Dedifferentiated amniotic fluid mesenchymal stem cell (primary cell): Measurements from ENCODE around the gene NUP210.

Experiments used
- DNase-seq: peaks from one replicate; pipeline ENCODE4 v3.0.0-alpha.2; 2016; ENCODE audit errors: extremely low spot score

NUP210 gene

DNA sequence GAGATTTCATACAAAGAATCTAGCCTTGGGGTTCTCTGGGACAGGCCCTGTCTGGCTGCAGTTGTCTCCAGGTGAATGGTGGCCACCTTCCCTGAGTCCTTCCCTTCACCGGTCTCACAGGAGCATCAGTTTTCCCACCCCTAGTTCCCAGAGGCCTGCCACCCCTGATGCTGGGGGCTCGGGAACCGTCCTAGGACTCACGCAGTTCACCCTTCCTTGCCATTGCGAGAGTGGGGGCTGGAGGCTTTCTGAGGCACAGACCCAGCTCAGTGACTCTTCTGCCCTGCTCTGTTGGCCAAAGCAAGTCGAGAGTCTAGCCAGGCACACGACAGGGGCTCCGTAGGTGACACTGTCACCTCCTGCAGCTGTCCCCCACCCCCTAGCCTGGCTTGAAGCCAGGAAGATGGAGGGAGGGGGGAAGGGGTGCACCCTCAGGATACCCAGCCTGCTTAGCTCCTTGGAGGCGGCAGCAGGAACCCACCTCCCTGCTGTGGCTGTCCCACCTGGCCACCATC, 130.3 kb downstream of the NUP210 start:
- no peak for DNase-seq

DNA sequence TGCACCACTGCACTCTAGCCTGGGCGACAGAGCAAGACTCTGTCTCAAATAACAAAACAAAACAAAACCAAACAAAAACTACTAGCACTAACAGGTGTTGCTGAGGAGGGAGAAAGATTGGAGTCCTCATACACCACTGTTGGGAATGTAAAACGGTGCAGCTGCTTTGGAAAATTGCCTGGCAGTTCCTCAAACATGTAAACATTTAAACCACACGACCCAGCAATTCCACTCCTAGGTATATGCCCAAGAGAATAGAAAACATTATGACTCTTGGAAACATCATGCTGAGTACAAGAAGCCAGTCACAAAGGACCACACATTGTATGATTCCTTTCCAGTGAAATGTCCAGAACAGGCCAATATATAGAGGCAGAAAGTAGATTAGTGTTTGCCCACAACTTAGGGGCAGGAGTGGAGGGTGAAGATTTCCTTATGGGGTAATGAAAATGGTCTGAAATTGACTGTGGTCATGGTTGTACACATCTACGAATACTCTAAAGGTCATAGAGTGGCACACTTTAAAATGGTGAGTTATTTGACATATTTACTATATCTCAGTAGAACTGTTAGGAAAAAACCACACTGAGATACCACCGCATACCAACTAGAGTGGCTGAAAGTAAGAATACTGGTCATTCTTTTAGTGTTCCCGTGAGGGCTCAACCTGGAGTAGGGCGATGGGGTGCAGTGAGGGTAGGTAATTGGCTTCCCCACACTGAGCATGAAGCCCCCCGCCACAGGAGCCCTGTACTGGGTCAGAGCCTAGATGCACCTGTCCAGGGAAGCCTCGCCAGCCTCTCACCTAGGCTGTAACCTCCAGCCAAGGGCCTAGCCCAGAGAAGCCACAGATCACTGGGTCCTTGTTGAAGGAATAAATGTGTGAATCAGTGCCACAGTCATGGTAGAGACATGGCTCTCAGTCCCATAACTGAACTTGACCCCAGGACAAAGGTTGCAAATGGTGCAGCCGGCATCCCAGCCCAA, 131.1 kb downstream of the NUP210 start:
- no peak for DNase-seq

DNA sequence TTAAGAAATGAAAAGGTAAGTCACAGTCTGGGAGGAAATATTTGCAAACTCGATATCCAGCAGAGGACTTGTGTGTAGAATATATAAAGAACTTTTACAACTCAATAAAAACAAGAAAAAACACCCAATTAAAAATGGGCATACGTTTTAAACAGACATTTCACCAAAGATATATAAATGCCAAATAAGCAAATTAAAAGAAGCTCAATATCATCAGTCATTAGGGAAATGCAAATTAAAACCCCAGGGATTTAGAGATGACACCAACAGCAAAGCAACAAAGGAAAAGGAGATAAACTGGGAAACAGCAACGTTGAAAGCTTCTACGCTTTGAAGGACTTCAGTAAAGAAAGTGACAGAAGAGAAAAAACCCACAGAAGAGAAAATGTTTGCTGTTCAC, 132.3 kb downstream of the NUP210 start:
- DNase-seq = no peak

DNA sequence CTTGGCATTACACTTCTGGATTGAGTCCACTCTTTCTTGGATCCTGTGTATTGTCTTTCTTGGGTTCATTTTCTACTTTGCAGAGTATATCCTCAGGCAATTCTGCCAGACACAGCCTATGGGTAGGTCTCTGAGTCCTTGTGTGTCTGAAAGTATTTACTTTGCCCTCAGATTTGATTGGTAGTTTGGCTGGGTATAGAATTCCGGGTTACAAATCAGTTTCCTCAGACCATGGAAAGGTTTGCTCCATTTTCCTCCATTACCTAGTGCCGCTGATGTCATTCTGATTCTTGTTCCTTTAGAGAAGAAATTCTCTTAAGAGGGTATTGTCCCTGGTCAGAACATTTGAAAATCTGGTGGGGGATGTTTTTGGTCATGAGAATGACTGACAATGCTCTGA, 133.2 kb downstream of the NUP210 start:
- no peak for DNase-seq

DNA sequence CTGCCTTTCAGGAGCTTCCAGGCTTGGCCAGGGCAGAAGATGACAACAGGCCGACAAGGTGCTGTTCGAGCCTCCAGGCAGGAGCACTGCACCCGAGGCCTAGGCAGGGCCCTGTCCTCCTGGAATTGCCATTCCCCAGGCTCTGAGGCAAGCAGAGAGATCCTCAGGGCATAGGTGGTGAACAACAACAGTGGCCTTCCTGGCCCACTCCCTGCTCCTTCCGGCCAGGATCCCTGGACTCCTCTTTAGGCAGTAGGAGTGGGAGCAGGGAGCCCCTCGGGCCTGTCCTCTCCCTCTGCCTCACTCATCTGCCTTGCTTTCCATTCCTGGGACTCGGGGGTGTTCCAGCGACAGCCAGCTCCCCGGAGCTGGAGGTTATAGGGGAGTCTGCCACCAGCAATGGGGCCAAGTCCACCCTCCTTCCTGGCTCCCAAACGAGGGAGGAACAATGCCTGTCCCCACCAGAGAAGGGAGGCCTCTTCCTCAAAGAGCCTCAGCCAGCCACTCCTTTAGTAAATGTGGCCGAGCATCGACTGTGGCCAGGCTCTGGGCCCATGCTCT, 135.0 kb downstream of the NUP210 start:
- no peak for DNase-seq

DNA sequence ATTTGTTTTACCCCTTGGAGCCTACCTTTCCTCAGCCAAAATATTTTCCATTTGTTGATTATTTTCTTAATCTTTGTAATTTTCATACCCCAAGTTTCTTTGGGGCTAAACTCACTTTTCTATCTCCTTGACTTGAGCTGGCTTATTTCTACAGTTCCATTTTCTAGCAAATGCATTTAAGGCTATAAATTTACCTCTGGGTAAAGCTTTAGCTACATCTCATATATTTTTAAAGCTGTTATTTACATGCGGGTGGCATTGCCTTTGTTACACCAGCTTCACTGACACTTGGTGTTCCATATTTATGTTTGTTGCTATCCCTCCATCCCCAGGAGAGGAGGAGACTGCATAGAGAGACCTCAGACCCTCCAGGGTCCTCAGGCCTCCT, 136.3 kb downstream of the NUP210 start:
- no peak for DNase-seq

DNA sequence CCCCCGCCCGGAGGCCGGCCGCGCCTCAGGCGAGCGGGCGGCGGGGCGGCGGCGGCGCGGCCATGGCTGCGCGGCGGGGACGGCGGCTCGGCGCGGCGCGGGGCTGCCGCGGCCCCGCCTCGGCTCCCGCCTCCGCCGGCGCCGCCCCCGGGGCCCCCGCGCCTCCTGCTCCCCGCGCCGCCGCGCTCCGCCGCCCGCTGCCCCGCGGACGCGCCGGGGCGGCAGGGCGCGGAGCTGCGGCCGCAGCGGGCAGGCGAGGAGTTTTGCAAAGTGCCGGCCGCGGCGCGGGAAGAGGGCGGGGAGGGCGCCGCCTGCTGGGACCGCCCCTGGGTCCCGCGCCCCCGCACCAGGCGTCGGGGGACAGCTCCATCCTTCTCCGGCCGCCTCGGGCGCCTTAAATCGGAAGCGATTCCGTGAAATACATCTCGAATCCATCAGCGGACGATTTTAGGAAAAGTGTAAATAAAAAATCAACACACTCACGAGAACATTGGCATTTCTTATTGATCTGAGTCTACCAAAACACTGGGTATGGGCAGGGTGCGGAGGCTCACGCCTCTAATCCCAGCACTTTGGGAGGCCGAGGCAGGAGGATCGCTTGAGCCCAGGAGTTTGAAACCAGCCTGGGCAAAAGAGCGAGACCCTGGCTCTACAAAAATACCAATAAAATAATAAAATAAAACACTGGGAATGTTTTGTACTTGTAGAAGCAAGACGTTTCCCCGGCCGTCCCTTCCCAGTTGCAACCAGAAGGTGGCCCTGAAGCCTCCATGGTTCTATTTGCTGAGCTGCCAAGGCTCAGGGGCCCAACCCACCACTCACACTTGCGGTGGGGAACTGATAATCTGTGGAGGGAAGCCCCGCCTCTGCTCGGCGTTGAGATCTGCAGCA, 136.9 kb downstream of the NUP210 start:
- no peak for DNase-seq

DNA sequence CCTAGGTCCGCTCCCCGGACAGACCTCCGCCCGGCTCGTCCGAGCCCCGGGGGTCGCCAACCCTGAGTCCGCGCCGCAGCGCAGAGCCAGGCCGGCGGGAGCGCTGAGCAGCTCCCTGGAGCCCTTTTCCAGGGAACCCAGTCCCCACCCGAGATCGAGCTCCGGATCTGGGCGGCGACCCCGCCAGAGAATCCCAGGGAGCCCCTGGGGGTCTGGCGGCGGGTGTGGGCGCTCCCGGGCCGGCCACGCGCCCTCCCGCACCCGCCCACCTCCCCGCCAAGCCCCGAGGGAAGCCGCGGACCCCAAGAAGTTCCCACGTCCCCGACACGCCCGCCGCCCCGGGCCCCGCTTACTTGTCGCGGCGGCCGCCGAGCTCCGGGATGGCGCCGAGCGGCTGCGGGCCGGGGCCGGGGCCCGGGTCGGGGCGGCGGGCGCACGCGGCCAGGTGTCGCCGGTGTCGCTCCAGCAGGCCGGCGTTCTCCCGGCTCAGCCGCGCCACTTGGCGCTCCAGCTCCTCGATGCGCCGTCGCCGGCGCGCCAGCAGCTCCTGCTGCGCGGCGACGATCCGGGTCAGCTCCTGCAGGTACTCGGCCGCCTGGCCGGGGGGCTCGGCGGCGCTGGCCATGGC, 137.7 kb downstream of the NUP210 start:
- DNase-seq = no peak

DNA sequence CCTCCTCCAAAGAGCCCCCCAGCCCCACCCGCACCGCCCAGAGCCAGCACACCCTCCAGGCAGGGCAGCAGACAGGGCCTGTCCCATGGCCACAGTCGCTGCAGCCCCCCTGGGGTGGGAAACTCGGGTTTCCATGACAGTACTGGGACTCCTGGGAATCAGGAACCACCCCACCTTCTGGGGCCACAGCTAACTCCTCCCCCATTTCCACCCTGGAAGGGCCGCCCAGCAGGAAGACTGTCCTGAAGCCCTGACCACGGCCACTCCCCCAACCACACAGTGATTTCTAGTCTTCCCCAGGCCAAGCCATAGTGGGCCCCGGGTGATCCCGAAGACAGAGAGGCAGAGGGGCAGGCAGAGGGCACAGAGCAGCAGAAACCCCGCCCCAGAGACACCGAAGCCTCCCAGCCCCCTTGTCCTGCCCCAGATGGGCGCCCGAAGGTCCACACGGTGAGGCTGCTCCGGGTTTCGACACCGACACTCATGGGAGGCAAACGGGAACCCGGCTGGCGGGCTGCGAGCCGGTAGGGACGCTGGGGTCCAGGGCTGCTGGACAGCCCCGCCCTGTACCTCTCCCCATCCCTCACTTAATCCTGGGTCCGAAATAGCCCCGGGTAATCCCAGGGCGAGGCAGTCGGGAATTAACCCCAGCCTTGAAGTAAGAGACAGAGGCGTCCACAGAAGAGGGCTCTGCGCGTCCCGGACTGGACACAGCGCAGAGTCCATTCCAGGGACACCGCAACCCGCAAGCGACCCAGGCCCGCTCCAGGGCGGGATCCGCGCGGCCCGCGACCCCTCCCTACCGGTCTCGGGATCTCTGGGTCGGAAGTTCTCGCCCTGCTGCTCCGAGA, 138.4 kb downstream of the NUP210 start:
- no peak for DNase-seq

DNA sequence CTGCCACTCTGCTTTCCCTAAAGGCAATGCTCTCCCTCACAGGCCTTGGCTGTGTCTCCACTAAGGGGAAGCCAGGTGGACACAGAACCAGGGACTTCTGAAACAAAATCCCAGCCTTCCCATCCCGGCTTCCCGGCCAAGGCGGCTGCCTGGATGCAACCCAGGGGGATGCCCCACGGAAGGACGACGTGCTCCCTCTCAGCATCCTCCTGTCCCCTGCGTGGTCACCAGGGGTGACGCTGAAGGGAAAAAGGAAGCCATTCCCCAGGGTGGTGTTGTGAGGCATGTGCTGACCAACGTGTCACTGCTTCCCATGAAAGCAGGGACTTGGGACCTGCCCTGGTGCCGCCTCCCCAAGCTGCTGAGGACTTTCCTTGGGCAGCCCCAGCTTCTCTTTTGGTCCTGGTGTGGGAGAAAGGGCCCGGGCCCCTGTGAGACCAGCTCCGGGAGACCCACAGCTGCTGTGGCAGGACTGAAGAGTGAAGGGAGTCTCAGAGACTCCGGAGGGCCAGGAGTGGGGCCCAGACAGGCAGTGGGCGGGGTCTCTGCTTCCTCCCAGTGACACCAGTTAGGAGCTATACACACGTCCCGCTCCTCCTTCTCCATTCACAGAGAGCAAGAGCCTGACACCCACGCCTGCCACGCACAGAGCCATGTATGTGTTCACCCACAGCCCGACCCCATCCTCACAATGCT, 139.2 kb downstream of the NUP210 start:
- no peak for DNase-seq

DNA sequence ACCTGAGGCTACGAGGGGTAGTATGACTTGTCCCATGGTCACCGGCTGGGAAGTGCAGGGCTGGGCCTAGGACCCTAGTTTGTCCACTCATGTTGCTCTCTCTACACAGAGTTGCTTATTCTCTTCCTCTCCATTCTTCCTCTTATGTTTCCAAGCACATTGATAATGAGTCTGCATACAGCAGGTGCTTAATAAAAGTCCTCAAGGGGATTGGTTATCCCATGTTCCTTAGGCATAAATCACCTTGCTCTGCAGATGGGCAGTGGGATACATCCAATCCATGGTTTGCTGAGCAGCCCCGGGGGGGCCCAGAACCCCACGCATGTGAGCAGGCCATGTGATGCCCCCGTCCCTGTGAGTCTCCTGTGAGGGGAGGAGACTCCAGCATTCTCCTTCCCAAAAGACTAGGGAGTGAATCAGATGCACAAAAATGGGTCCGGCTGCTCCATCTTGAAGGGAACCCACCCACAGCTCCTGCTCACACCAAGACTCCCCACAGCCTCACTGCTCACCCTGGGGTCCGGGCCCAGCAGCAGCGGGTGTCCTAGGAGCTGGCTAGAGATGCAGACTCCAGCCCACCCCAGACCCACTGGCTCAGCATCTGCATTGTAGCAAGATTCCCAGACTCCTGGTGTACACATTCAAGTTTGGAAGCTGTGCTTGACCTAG, 139.9 kb downstream of the NUP210 start:
- no peak for DNase-seq

DNA sequence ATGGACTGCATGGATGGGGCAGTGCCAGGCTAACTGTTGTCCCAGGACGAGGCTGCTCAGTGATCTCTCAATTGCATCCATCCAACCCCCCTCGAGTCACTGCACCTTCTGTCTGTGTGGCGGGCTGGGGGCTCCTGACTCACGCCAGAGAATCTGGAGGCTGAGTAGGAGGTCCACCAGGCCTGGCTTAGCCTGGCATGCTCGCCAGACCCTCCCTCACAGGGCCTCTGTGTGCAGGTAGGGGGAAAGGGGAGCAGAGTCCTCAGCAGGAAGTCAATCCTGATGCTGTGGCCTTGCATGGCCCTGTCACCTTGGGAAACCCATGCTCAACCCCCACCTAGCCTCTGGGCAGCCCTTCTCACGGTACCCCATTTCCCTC, 140.6 kb downstream of the NUP210 start:
- DNase-seq = no peak

DNA sequence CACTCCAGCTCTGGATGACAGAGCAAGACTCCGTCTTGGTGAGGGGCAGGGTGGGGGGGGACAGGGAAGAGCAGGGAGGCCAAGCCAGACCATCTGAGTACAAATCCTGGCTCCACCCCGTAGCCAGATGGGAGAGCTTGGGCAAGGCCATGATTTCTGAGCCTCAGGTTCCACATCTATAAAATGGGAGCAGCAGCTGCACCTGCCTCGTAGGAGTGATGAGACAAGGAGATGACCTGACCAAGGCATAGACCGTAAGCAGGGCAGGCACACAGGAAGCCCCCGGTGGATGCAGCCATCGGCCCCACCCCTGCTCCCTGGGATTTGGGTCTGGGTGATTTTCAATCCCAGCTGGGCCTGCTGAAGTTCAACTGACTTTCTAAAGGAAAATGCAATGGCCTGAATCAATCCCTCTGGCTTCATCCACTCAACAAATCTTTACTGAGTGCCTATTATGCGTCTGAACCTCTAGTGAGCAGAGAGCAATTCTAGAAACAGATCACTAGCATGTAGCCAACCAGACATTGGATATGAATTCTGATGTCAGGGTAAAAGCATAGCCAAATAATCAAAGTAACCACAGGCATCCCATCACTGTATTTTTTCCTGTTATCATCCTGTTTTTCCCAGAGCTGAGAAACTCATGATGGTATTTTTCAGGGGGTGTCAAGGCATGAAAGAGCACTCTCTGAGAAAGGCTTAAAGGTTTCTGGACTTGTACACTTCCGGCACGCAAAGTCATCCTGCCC, 141.2 kb downstream of the NUP210 start:
- no peak for DNase-seq

DNA sequence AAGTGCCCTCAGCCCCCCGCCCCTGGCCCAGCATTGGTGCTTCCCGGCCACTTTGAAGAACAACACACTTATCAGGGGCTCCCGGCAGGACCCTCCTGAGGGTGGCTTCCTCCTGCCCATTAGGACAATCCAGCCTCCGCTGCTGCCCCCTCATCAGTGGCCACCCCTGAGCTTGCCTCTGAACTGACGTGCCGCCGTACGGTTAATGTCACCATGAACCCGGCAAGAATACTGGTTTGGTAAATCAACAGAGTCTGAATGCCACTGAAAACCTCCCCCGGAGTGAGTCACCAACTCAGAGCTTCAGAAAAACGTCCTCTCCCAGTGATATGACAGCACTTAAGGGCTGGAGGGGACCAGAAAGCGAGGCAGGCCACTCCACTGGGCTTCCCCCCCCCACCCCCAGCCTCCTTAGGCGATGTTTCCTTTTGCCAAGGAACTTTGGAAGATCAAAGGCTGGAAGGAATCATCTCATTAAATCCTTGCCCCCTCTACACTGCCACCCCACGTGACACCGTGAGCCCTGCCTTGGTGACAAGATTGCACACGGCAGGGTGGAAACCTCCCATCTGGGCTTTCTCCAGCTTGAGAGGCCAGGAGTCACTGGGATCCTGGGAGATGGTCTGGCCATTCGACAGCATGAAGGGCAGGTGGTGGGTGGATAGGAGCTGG, 142.1 kb downstream of the NUP210 start:
- no peak for DNase-seq

DNA sequence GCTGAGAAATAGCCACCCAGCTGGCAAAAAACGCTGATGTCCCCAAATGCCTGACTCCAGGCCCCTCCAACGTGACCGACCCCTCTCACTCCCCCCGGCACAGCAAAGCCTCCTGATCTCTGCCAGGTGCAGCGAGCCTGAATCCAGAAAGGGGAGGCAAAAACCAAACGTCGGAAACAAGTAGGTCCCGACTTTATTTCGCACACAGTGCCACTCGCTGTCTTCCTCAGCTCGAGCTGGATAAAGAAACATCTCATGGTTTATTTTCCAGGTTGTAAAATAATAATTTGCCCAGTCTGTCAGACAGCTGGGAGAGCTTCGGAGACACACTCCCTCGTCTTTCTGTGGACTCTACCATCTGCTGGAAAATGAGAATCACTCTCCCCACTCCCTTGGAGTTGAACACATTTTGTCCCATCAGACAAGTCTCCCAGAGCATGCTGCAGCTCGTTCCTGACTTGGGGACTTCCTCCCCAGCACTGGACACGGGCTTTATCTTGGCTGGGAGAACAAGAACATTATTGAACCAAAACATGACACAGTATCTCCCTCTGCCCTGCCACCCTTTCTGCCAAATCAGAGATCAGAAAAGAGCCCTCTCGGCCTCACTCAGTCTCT, 142.8 kb downstream of the NUP210 start:
- DNase-seq = no peak

DNA sequence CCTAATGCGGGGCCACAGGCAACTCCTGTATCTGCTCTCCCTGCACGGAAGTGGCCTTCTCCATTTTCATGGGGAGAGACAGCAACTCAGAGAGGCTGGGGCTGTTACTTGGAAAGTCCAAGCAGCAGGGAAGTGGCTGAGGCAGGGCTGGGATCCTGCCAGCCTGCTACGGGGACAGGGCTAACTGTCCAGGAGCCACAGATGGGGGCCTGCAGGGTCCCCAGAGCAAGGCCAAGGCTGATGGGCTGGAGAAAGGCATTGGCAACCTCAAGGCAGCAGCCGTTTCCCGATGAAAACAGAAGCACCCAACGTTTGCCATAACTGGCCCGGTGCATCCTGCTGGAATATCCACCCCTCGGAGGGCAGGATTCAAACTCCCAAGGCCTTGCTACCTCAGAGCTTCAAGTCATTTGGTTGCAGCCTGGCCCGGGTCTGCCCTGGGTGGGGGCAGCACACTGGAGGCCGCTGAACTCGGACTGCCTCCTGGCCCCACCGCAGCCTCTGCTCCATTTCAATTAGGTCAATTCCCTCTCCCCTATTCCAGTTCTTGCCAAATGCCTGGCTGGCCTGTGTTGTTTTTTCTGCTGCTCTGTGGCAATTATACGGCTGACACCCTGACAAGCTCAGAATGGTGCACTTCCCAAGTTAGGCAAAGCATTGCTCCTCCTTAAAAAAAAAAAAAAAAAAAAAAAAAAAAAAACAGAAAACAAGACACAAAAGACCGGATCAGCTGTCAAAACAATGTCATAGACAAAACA, 143.5 kb downstream of the NUP210 start:
- DNase-seq = no peak

DNA sequence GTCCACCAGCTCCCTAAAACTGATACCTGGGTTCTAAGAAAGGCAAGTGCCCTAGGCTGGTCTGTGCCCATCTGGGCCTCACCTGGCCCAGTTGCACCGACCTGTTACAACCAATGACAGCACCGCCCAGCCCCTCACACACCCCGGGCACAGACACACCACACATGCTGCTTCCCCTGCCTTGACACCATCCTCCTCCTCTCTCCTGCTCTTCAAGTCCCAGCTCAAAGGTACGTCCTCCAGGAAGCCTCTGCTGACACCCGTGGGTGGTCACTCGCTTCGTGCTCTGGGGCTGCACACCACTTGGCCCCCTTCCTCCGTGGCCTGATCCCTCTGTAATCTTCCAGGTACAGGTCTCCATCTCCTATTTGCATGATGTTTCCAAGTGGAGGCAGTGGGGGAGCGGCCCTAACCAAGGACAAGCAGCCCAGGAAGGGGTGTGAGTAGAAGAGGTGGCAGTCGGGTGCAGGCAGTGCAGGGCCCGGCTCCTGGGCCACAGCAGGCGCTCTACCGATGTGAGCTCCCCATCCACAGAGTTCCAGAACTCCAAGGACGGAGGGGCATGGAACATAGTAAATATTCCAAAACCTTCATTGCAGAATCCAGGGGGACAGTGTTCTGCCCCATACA, 144.6 kb downstream of the NUP210 start:
- no peak for DNase-seq
